ENCODE results near the gene MEIS1. TPM values are rescaled to one million over a fixed set of nuclear protein-coding genes. Genes with fewer than 3 reads are reported as not detected.

The MEIS1 gene
- total and polyA plus RNA-seq, 2 experiments from 2014 or later = 115 to 121 TPM

DNA sequence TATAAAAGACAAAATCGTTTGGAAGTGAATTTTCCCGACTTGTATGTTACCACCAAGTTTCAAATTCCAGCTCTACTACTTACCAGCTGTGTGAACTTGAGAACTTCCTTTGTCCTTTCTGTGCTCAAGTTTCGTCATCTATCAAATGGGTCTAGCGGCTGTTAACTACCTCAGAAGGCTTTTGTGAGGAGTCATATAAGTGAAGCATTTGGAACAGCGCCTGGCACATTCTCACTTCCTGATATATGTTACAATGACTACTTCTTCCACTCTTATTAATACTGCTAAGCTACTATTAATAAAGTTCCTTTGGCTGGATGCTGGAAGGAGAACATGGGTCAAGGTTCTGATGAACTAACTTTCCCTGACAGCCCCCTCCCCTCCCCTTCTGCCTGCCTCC is 104.5 kb downstream of the MEIS1 start:
- Histone ChIP-seq H3K9me3 (ENCODE audit: low read depth) (no peaks in the 10 kb centered on the region), H3K27me3 (no peaks in the 10 kb centered on the region), H3K36me3 (peaks cover 6% of the 10 kb centered on the region), H3K4me1 (ENCODE audit: low read depth) (peaks cover 51% of the 10 kb centered on the region), H3K4me3 (no peak overlapping the region), H3K27ac (peak overlapping the region; percentile 24)
- DNase-seq (ENCODE audit: low read depth in 1 of 2, low spot score in 1 of 2) = peak in 1 of 2 donors; percentile 57
- TF ChIP-seq, protein P1, sequence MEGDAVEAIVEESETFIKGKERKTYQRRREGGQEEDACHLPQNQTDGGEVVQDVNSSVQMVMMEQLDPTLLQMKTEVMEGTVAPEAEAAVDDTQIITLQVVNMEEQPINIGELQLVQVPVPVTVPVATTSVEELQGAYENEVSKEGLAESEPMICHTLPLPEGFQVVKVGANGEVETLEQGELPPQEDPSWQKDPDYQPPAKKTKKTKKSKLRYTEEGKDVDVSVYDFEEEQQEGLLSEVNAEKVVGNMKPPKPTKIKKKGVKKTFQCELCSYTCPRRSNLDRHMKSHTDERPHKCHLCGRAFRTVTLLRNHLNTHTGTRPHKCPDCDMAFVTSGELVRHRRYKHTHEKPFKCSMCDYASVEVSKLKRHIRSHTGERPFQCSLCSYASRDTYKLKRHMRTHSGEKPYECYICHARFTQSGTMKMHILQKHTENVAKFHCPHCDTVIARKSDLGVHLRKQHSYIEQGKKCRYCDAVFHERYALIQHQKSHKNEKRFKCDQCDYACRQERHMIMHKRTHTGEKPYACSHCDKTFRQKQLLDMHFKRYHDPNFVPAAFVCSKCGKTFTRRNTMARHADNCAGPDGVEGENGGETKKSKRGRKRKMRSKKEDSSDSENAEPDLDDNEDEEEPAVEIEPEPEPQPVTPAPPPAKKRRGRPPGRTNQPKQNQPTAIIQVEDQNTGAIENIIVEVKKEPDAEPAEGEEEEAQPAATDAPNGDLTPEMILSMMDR (IDR thresholded peaks at IDR 0.05; ENCODE audit: low read depth, low read length) = no peak

DNA sequence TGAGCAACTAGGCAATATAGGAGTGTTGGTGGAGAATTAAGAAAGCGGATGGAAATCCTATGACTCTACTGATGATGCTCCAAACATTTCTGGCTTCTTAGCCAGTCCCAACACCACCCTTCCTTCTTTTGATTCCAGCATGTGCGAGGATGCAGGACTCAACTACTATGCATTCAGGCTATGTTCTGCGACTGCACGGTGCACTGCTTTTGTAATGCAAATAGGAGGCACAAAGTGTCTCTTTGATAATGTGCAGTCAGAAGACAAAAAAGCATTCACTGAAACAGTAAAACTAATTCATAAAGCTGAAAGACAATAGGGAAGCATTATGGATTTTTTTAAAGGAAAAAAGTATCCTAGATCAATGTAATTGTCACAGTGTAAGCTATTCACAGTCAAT is 106.7 kb downstream of the MEIS1 start:
- Histone ChIP-seq H3K27ac (peak overlapping the region; percentile 43), H3K27me3 (no peaks in the 10 kb centered on the region), H3K36me3 (peaks cover 6% of the 10 kb centered on the region), H3K4me1 (ENCODE audit: low read depth) (peaks cover 29% of the 10 kb centered on the region), H3K4me3 (no peak overlapping the region), H3K9me3 (ENCODE audit: low read depth) (no peaks in the 10 kb centered on the region)
- TF ChIP-seq, protein P1 (IDR thresholded peaks at IDR 0.05; ENCODE audit: low read depth, low read length) = no peak
- DNase-seq (ENCODE audit: low read depth in 1 of 2, low spot score in 1 of 2) = no peak

DNA sequence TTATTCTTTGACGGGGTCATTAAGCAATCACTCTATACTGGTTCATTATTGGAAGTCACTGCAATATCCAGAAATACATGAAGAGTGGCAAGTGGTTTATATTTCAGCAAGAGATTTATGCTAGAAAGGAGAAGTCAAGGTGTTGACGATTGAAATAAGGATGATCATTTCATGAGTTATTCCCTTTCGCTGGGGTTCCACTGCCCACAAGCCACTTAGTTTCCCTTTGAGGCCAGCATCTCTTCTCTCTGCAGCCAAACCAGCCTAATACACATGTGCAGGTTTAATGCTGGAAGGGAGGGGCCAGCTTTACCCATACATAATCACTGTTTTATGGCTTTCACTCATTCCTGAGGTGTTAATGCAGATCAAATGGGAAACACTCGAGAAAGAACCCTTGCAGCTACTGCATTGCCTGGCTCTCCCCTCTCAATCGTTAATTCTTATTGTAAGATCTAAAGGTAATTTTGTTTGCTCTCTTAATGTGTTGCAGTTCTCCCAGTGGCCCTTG is 108.4 kb downstream of the MEIS1 start:
- H3K9me3 ChIP-seq (ENCODE audit: low read depth) = no peaks in the 10 kb centered on the region
- TF ChIP-seq, protein P1 (IDR thresholded peaks at IDR 0.05; ENCODE audit: low read depth, low read length) = no peak
- no peaks in the 10 kb centered on the region for H3K27me3 ChIP-seq
- no peak overlapping the region for H3K4me3 ChIP-seq
- DNase-seq (ENCODE audit: low read depth in 1 of 2, low spot score in 1 of 2) = no peak
- peaks cover 12% of the 10 kb centered on the region for H3K36me3 ChIP-seq
- H3K27ac ChIP-seq = peak overlapping the region; percentile 56
- H3K4me1 ChIP-seq (ENCODE audit: low read depth) = peaks cover 24% of the 10 kb centered on the region

DNA sequence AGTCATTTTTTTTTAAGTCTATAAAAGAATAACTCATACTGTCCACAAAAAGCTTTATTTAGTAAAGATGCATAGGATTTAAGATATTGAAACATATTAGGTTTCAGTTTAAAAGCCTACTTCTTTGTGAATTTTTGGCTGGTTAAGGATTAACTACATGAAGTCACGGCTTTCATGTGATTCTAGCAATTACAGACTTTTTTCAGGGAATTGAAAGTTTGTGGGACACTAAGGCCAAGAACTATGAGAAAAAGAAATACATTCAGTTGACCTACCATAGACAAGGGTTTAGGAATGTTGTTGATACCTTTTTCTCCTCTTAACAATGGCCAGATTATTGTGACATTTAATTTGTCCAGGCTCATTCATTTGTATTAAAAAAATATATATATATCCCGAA is 109.3 kb downstream of the MEIS1 start:
- Histone ChIP-seq H3K27ac (peak overlapping the region; percentile 56), H3K4me1 (ENCODE audit: low read depth) (peaks cover 24% of the 10 kb centered on the region), H3K9me3 (ENCODE audit: low read depth) (no peaks in the 10 kb centered on the region), H3K4me3 (no peak overlapping the region), H3K27me3 (no peaks in the 10 kb centered on the region), H3K36me3 (peaks cover 20% of the 10 kb centered on the region)
- TF ChIP-seq, protein P1 (IDR thresholded peaks at IDR 0.05; ENCODE audit: low read depth, low read length) = no peak
- no peak for DNase-seq (ENCODE audit: low read depth in 1 of 2, low spot score in 1 of 2)

DNA sequence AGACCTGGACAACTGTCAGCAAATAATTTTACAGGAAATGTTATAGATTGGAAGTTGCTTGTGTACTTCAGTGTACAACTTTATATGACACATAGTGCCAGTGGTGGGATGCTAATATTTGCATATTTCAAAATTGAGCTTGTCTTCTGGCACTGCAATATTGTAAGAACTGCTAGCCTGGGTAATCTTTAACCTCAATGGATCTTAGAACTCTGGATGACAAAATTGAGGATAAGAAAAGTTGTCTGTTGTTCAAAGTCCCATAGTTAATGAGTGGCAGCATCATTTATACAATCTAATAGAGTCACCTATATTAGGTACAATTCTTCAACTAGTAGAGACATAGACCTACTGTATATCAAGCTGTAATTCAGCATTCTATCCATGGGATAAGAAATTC is 110.3 kb downstream of the MEIS1 start:
- Histone ChIP-seq H3K27me3 (no peaks in the 10 kb centered on the region), H3K4me3 (no peak overlapping the region), H3K27ac (peak overlapping the region; percentile 56), H3K4me1 (ENCODE audit: low read depth) (peaks cover 24% of the 10 kb centered on the region), H3K36me3 (peaks cover 30% of the 10 kb centered on the region), H3K9me3 (ENCODE audit: low read depth) (no peaks in the 10 kb centered on the region)
- DNase-seq (ENCODE audit: low read depth in 1 of 2, low spot score in 1 of 2) = no peak
- TF ChIP-seq, protein P1 (IDR thresholded peaks at IDR 0.05; ENCODE audit: low read depth, low read length) = no peak
